Lower leg skin (tissue), 3 donors: ENCODE data around the gene ZP3.
"Not testable (repeated sequence)": the region's sequence is repeated elsewhere in the genome, so short reads cannot be mapped to it uniquely, and the experiment has no call there.

Experiments
- CTCF ChIP-seq, 3 donors: fragments of 450-650 bp; IDR thresholded peaks; one replicate each; pipeline ENCODE4 v1.5.1; 2016; ENCODE audit warnings: antibody characterized with exemption in 3 of 3, mild to moderate bottlenecking in 3 of 3, moderate library complexity in 2 of 3
- POLR2A ChIP-seq, 2 donors: fragments of 450-650 bp; IDR thresholded peaks; one replicate each; pipeline ENCODE4 v1.6.1; 2016 to 2017; ENCODE audit warnings: antibody characterized with exemption in 2 of 2, mild to moderate bottlenecking in 1 of 2, moderate library complexity in 1 of 2

- not testable (repeated sequence) for TF ChIP-seq POLR2A, CTCF (IDR thresholded peaks at IDR 0.05)
Measured at GRCh38 chr7:76441792-76442191, 17.0 kb downstream of the ZP3 start.
